T-cell (primary cell): Measurements from ENCODE around the gene VPS37D. TPM values are rescaled to one million over a fixed set of nuclear protein-coding genes. Genes with fewer than 3 reads are reported as not detected.

Experiments used
- ATAC-seq, 4 experiments: fragments of 200-7000 bp in 3 of 4; fragments of 150-1000 bp in 1 of 4; cut with Tn5 transposase; replicated peaks in 1 of 4; 1 replicate in 3 of 4; 2 replicates in 1 of 4; pipeline ENCODE4 v1.10.0; 2021; ENCODE audit warnings: moderate library complexity in 3 of 4, mild to moderate bottlenecking in 2 of 4, moderate number of reproducible peaks in 1 of 4
- CTCF ChIA-PET, 2 donors: fragments of 300-600 bp; sonication (Branson Sonifier 250); formaldehyde crosslinking; loops; one replicate each; lab custom pipeline; 2022; ENCODE audit warnings: antibody characterized with exemption in 2 of 2; lab: Charles Lee
- POLR2A ChIA-PET, 2 donors: fragments of 300-600 bp; sonication (Branson Sonifier 250); formaldehyde crosslinking; loops; one replicate each; lab custom pipeline; 2022; ENCODE audit warnings: antibody characterized with exemption in 2 of 2; lab: Charles Lee
- DNase-seq, 35 experiments: peaks; one replicate each; pipeline versions ENCODE4 v3.0.0 to v3.0.0-alpha.2; 2013 to 2023
- H3K27ac ChIP-seq: one replicate; pipeline ENCODE4 v1.5.1; 2013; ENCODE audit warnings: low read length
- H3K27me3 ChIP-seq, 2 experiments: replicated peaks in 1 of 2; 1 replicate in 1 of 2; 2 replicates in 1 of 2; pipeline versions ENCODE4 v1.6.1 to v1.7.0; 2013; ENCODE audit warnings: low read length in 1 of 2, mixed read lengths in 1 of 2; ENCODE audit not compliant: control insufficient read depth in 2 of 2, insufficient read depth in 2 of 2; ENCODE audit errors: extremely low read depth in 1 of 2
- H3K36me3 ChIP-seq, 2 donors: 1 replicate in 1 of 2; 2 replicates in 1 of 2; pipeline versions ENCODE4 v1.6.1 to v1.7.0; 2013; ENCODE audit warnings: low read length in 1 of 2; ENCODE audit not compliant: control insufficient read depth in 2 of 2, insufficient read depth in 1 of 2; ENCODE audit errors: extremely low read depth in 1 of 2
- H3K4me1 ChIP-seq, 2 experiments: 1 replicate in 1 of 2; 2 replicates in 1 of 2; pipeline versions ENCODE4 v1.6.1 to v1.7.0; 2013; ENCODE audit warnings: low read length in 2 of 2, mixed read lengths in 1 of 2; ENCODE audit not compliant: insufficient read depth in 2 of 2, control insufficient read depth in 1 of 2; ENCODE audit errors: extremely low read depth in 1 of 2
- H3K4me3 ChIP-seq, 2 donors: 1 replicate in 1 of 2; 2 replicates in 1 of 2; pipeline versions ENCODE4 v1.5.1 to v1.7.0; 2013; ENCODE audit warnings: mild to moderate bottlenecking in 2 of 2, low read length in 1 of 2, moderate library complexity in 1 of 2; ENCODE audit not compliant: control insufficient read depth in 1 of 2; ENCODE audit errors: extremely low read depth in 1 of 2
- H3K9me3 ChIP-seq: 2 replicates; pipeline ENCODE4 v1.7.0; 2013
- H3K27ac Mint-ChIP-seq, 2 donors: one replicate each; pipeline ENCODE4 v1.8.0; 2020 to 2021; ENCODE audit warnings: mild to moderate bottlenecking in 2 of 2, mixed read lengths in 2 of 2
- H3K27me3 Mint-ChIP-seq, 2 donors: one replicate each; pipeline ENCODE4 v1.8.0; 2021 to 2022; ENCODE audit warnings: mixed read lengths in 2 of 2
- H3K36me3 Mint-ChIP-seq: one replicate; pipeline ENCODE4 v1.8.0; 2021; ENCODE audit warnings: mixed read lengths
- H3K4me1 Mint-ChIP-seq, 3 donors: one replicate each; pipeline ENCODE4 v1.8.0; 2020 to 2022; ENCODE audit warnings: mixed read lengths in 3 of 3, mild to moderate bottlenecking in 1 of 3
- H3K4me3 Mint-ChIP-seq, 3 donors: one replicate each; pipeline ENCODE4 v1.8.0; 2020 to 2022; ENCODE audit warnings: mild to moderate bottlenecking in 3 of 3, mixed read lengths in 3 of 3, moderate library complexity in 3 of 3
- H3K9me3 Mint-ChIP-seq, 3 donors: one replicate each; pipeline ENCODE4 v1.8.0; 2020 to 2022; ENCODE audit warnings: mixed read lengths in 3 of 3
- WGBS: methylation state at CpG from one replicate; pipeline ENCODE4 v1.1.5; 2013; ENCODE audit warnings: missing lambda C conversion rate; ENCODE audit not compliant: insufficient coverage; 5-methylcytosine and 5-hydroxymethylcytosine counted together
- total RNA-seq, 35 experiments: library from RNA in 6 of 35; stranded (reverse) in 6 of 35; fragments of 120-200 nt in 1 of 35; gene quantifications; one replicate each; pipeline versions ENCODE4 v1.2.1 to v1.2.4 and lab custom pipeline; 2013 to 2026

VPS37D gene
- total RNA-seq, 5 donors from 2014 or later (not counting 1 experiment from before 2014, with no cell fraction given) = 0.36 to 1.1 (median 0.57) TPM

- H3K4me3 Mint-ChIP-seq = no peak overlapping the region
- no peaks in the 10 kb centered on the region for H3K36me3 ChIP-seq
- ChIA-PET POLR2A (no interaction called here), CTCF (interaction anchor here in 1 of 2 donors (1.3 kb wide), 1 partner anchor 97 kb away, joined by 7 read pairs; no protein-coding TSS in a partner anchor)
- H3K27ac Mint-ChIP-seq = no peak overlapping the region
- H3K4me3 ChIP-seq = no peak overlapping the region
- H3K36me3 Mint-ChIP-seq = no peaks in the 10 kb centered on the region
- ATAC-seq (no peak), DNase-seq (no peak)
- peaks cover 10 to 70% of the 10 kb centered on the region in 2 experiments for H3K27me3 ChIP-seq
- H3K27ac ChIP-seq = no peak overlapping the region
- no peaks in the 10 kb centered on the region for H3K9me3 Mint-ChIP-seq
- peaks cover 35 to 54% of the 10 kb centered on the region in 2 donors for H3K27me3 Mint-ChIP-seq
- H3K4me1 ChIP-seq = peaks cover 0 to 13% of the 10 kb centered on the region in 2 experiments
- WGBS = 87% methylated on average over 3 of the region's 4 CpGs
- H3K4me1 Mint-ChIP-seq = peaks cover 0 to 6% (median 3%) of the 10 kb centered on the region in 3 donors
- no peaks in the 10 kb centered on the region for H3K9me3 ChIP-seq
Observed at GRCh38 chr7:73628504-73628903, 39.1 kb upstream of the VPS37D start.

- Histone ChIP-seq H3K27ac (no peak overlapping the region), H3K27me3 (peaks cover 10 to 59% of the 10 kb centered on the region in 2 experiments), H3K4me3 (no peak overlapping the region), H3K4me1 (no peaks in the 10 kb centered on the region), H3K9me3 (no peaks in the 10 kb centered on the region), H3K36me3 (no peaks in the 10 kb centered on the region)
- H3K36me3 Mint-ChIP-seq = no peaks in the 10 kb centered on the region
- H3K4me1 Mint-ChIP-seq = no peaks in the 10 kb centered on the region
- H3K4me3 Mint-ChIP-seq = no peak overlapping the region
- CTCF ChIA-PET = interaction anchor here in 1 of 2 donors (0.7 kb wide), 1 partner anchor 36 kb away, joined by 5 read pairs; no protein-coding TSS in a partner anchor
- DNase-seq (no peak), ATAC-seq (no peak)
- peaks cover 42 to 56% of the 10 kb centered on the region in 2 donors for H3K27me3 Mint-ChIP-seq
- no peaks in the 10 kb centered on the region for H3K9me3 Mint-ChIP-seq
- H3K27ac Mint-ChIP-seq = no peak overlapping the region
- WGBS = 0% methylated on average over 1 of the region's 1 CpG
- POLR2A ChIA-PET = interaction anchor here in 1 of 2 donors (0.6 kb wide), 1 partner anchor 220 kb away, joined by 7 read pairs; no protein-coding TSS in a partner anchor
Observed at GRCh38 chr7:73631558-73631957, 36.1 kb upstream of the VPS37D start.

DNA sequence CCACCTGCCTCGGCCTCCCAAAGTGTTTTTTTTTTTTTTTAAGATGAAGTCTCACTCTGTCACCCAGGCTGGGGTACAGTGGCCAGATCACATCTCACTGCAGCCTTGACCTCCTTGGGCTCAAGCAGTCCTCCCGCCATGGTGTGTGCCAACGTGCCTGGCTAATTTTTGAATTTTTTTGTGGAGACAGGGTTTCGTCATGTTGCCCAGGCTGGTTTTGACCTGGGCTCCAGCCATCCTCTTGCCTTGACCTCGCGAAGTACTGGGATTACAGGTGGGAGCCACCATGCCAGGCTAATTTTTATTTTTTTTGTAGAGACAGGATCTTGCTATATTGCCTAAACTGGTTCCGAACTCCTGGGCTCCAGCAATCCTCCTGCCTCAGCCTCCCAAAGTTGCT lies 34.3 kb upstream of the VPS37D start:
- Histone ChIP-seq H3K4me1 (no peaks in the 10 kb centered on the region), H3K27me3 (peaks cover 7 to 52% of the 10 kb centered on the region in 2 experiments), H3K27ac (no peak overlapping the region), H3K4me3 (no peak overlapping the region), H3K9me3 (no peaks in the 10 kb centered on the region), H3K36me3 (no peaks in the 10 kb centered on the region)
- DNase-seq (no peak), ATAC-seq (no peak)
- peaks cover 32 to 48% of the 10 kb centered on the region in 2 donors for H3K27me3 Mint-ChIP-seq
- H3K4me1 Mint-ChIP-seq = no peaks in the 10 kb centered on the region
- no peak overlapping the region for H3K4me3 Mint-ChIP-seq
- H3K9me3 Mint-ChIP-seq = no peaks in the 10 kb centered on the region
- ChIA-PET POLR2A (interaction anchor here in 1 of 2 donors (0.7 kb wide), 1 partner anchor 81 kb away, joined by 6 read pairs; no protein-coding TSS in a partner anchor), CTCF (no interaction called here)
- H3K27ac Mint-ChIP-seq = no peak overlapping the region
- 74% methylated on average over 5 of the region's 7 CpGs for WGBS
- no peaks in the 10 kb centered on the region for H3K36me3 Mint-ChIP-seq

DNA sequence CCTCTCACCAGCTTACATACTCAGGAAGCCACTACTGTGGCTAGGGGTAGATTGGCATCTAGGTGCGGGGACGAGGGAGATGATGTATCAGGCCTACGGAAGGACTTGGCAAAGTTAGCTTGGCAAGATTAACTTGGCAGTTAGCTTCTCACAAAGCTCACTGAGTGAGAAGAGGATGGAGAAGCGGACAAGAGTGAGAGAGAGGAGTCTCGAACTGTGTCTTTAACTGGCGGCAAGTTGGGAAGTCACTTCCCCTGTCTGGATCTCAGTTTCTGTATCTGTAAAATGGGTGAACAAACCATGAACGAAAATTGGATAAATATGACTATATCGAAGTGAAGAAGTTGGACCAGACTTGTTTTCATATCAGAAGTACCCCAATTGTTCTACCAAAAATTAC lies 33.8 kb upstream of the VPS37D start:
- H3K27me3 ChIP-seq = peaks cover 3 to 47% of the 10 kb centered on the region in 2 experiments
- H3K4me1 ChIP-seq = no peaks in the 10 kb centered on the region
- H3K9me3 ChIP-seq = no peaks in the 10 kb centered on the region
- H3K36me3 ChIP-seq = no peaks in the 10 kb centered on the region
- H3K36me3 Mint-ChIP-seq = no peaks in the 10 kb centered on the region
- 85% methylated on average over 5 of the region's 8 CpGs for WGBS
- H3K27me3 Mint-ChIP-seq = peaks cover 27 to 43% of the 10 kb centered on the region in 2 donors
- CTCF ChIA-PET = no interaction called here
- DNase-seq (no peak), ATAC-seq (no peak)
- no peaks in the 10 kb centered on the region for H3K9me3 Mint-ChIP-seq
- no peak overlapping the region for H3K27ac ChIP-seq
- POLR2A ChIA-PET = no interaction called here
- H3K4me3 ChIP-seq = no peak overlapping the region
- H3K4me3 Mint-ChIP-seq = no peak overlapping the region
- H3K4me1 Mint-ChIP-seq = no peaks in the 10 kb centered on the region
- no peak overlapping the region for H3K27ac Mint-ChIP-seq

- Mint-ChIP-seq H3K9me3 (no peaks in the 10 kb centered on the region), H3K4me1 (no peaks in the 10 kb centered on the region), H3K27ac (no peak overlapping the region), H3K27me3 (peaks cover 21 to 38% of the 10 kb centered on the region in 2 donors), H3K4me3 (no peak overlapping the region), H3K36me3 (no peaks in the 10 kb centered on the region)
- Histone ChIP-seq H3K36me3 (no peaks in the 10 kb centered on the region), H3K27ac (no peak overlapping the region), H3K4me3 (no peak overlapping the region), H3K27me3 (peaks cover 0 to 44% of the 10 kb centered on the region in 2 experiments), H3K4me1 (no peaks in the 10 kb centered on the region), H3K9me3 (no peaks in the 10 kb centered on the region)
- ChIA-PET POLR2A (interaction anchor here in 1 of 2 donors (0.6 kb wide), 1 partner anchor 70 kb away, joined by 8 read pairs; no protein-coding TSS in a partner anchor), CTCF (no interaction called here)
- ATAC-seq (no peak), DNase-seq (no peak)
- 82% methylated on average over 4 of the region's 8 CpGs for WGBS
Observed at GRCh38 chr7:73635428-73636200, 32.0 kb upstream of the VPS37D start.

DNA sequence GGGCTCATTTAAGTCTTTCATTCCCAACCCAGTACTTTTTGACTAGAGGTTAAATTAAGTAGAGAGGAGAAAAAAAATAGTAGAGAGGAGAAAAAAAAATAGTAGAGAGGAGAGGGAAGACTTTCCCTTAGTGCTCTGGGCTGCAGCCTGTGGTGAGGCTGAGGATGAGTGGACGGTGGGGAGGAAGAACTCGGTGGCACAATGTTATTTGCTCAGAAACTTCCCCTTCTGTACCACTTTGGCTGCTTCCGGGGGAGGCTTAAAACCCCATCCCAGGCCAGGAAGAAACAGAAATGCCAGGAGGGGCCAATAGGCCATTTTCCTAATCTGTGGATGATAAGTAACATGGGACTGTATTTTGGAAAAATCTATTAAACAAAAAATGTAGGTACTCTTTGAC lies 28.7 kb upstream of the VPS37D start:
- H3K36me3 Mint-ChIP-seq = no peaks in the 10 kb centered on the region
- H3K27me3 Mint-ChIP-seq = peaks cover 12 to 30% of the 10 kb centered on the region in 2 donors
- peaks cover 0 to 5% (median 0%) of the 10 kb centered on the region in 3 donors for H3K9me3 Mint-ChIP-seq
- ATAC-seq (no peak), DNase-seq (no peak)
- no peaks in the 10 kb centered on the region for H3K36me3 ChIP-seq
- peaks cover 0 to 44% of the 10 kb centered on the region in 2 experiments for H3K27me3 ChIP-seq
- H3K4me3 Mint-ChIP-seq = no peak overlapping the region
- H3K4me3 ChIP-seq = no peak overlapping the region
- no peak overlapping the region for H3K27ac Mint-ChIP-seq
- H3K4me1 ChIP-seq = no peaks in the 10 kb centered on the region
- no peaks in the 10 kb centered on the region for H3K9me3 ChIP-seq
- no peaks in the 10 kb centered on the region for H3K4me1 Mint-ChIP-seq
- ChIA-PET POLR2A (interaction anchor here in 1 of 2 donors (0.5 kb wide), 1 partner anchor 157 kb away, joined by 5 read pairs; no protein-coding TSS in a partner anchor), CTCF (no interaction called here)
- no peak overlapping the region for H3K27ac ChIP-seq
- WGBS = no CpG with 5 or more reads among the region's 3 CpGs
